Muscle layer of duodenum (tissue), 2 donors: Measurements from ENCODE around the gene CD34.
A peak's percentile ranks its signal among the peaks of the same experiment; 100 is the strongest.
"Not testable (repeated sequence)": the region's sequence is repeated elsewhere in the genome, so short reads cannot be mapped to it uniquely, and the experiment has no call there.

Experiments
- H3K27ac ChIP-seq: one replicate; pipeline ENCODE4 v1.7.0; 2013; ENCODE audit warnings: mild to moderate bottlenecking, low read length
- H3K27me3 ChIP-seq: one replicate; pipeline ENCODE4 v1.7.0; 2013; ENCODE audit warnings: low read depth, mild to moderate bottlenecking, control low read depth, low read length
- H3K36me3 ChIP-seq, 2 donors: one replicate each; pipeline ENCODE4 v1.7.0; 2013; ENCODE audit warnings: low read length in 2 of 2, control low read depth in 1 of 2, mild to moderate bottlenecking in 1 of 2; ENCODE audit not compliant: insufficient read depth in 2 of 2, control insufficient read depth in 1 of 2
- H3K4me1 ChIP-seq, 2 donors: one replicate each; pipeline ENCODE4 v1.7.0; 2013; ENCODE audit warnings: low read length in 2 of 2, mild to moderate bottlenecking in 2 of 2, control low read depth in 1 of 2, moderate library complexity in 1 of 2; ENCODE audit not compliant: insufficient read depth in 2 of 2, control insufficient read depth in 1 of 2
- H3K4me3 ChIP-seq, 2 donors: one replicate each; pipeline ENCODE4 v1.7.0; 2013; ENCODE audit warnings: low read length in 2 of 2, low read depth in 1 of 2, mild to moderate bottlenecking in 1 of 2
- H3K9me3 ChIP-seq, 2 donors: one replicate each; pipeline ENCODE4 v1.7.0; 2013; ENCODE audit warnings: low read length in 2 of 2, control low read depth in 1 of 2, mild to moderate bottlenecking in 1 of 2; ENCODE audit not compliant: control insufficient read depth in 1 of 2
- donor health status: healthy.

Gene CD34

DNA sequence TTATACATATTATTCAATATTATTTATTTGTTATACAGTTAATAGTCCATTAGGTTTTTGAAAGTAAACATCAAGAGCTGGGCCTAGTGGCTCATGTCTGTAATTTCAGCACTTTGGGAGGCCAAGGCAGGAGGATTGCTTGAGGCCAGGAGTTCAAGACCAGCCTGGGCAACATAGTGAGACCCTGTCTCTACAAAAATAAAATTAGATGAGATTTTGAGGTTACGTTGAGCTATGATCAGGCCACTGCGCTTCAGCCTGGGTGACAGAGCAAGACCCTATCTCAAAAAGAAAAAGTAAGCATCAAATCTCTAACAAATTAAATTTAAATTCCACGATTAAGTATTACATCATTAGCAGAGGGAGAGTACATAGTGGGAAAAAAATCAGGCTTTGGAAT, 15.0 kb upstream of the CD34 start:
- not testable (repeated sequence) for H3K9me3 ChIP-seq, H3K27ac ChIP-seq

GRCh38 chr1:207925210-207925609, 14.3 kb upstream of the CD34 start:
- Histone ChIP-seq H3K4me3 (peak overlapping the region in 1 of 2 donors; percentile 21), H3K4me1 (peaks cover 0 to 39% of the 10 kb centered on the region in 2 donors), H3K9me3 (no peaks in the 10 kb centered on the region), H3K36me3 (no peaks in the 10 kb centered on the region), H3K27ac (no peak overlapping the region), H3K27me3 (no peaks in the 10 kb centered on the region)

More for the DNA sequence above, 15.0 kb upstream of the CD34 start:
- H3K36me3 ChIP-seq, H3K4me3 ChIP-seq, H3K27me3 ChIP-seq: not testable (repeated sequence)
- peaks cover 0 to 38% of the 10 kb centered on the region in 2 donors for H3K4me1 ChIP-seq

DNA sequence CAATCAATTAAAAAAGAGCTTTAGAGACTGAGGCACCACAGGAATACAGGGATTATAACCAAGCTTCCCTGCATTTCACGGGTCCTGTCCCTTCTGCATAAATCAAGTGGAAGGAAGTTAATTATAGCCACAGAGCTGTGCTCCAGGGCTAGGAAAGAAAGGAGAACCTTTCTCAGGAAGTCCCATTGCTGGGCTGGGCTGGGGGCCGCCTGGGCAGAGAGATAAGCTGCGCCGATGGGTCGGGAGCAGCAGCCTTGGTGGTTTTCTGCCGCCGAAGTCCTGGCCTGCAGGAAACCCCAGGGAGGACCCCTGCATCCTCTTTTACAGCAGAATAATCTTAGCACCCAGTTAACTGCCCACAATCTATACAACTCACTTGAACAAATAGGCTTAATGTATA, 12.6 kb upstream of the CD34 start:
- no peaks in the 10 kb centered on the region for H3K36me3 ChIP-seq
- peaks cover 0 to 50% of the 10 kb centered on the region in 2 donors for H3K4me1 ChIP-seq
- no peak overlapping the region for H3K27ac ChIP-seq
- H3K9me3 ChIP-seq = no peaks in the 10 kb centered on the region
- no peaks in the 10 kb centered on the region for H3K27me3 ChIP-seq
- H3K4me3 ChIP-seq = no peak overlapping the region

GRCh38 chr1:207923121-207923520, 12.2 kb upstream of the CD34 start:
- H3K27ac ChIP-seq = no peak overlapping the region
- H3K4me3 ChIP-seq = no peak overlapping the region
- no peaks in the 10 kb centered on the region for H3K27me3 ChIP-seq
- no peaks in the 10 kb centered on the region for H3K9me3 ChIP-seq
- peaks cover 0 to 52% of the 10 kb centered on the region in 2 donors for H3K4me1 ChIP-seq
- H3K36me3 ChIP-seq = no peaks in the 10 kb centered on the region

DNA sequence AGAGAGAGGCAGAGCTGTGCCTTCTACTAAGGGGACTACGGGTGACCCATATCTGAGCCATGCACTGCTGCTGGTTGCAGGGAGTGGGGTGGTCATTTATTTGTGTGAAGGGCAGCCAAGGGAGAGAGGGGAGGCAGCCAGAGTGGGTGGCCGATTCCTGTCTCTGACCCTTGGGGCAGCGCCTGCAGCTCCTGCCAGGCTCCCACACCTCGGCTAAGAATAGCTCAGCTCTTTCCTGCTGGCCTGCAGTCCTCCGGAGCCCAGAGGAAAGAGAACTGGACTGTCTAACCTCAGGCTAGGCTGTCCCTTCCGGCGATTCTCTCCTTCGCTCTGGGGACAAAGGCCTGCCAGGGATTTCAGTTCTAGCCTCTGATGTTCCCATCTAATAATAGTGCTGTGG, 11.6 kb upstream of the CD34 start:
- Histone ChIP-seq H3K27me3 (no peaks in the 10 kb centered on the region), H3K4me3 (no peak overlapping the region), H3K4me1 (peaks cover 0 to 52% of the 10 kb centered on the region in 2 donors), H3K27ac (no peak overlapping the region), H3K9me3 (no peaks in the 10 kb centered on the region), H3K36me3 (no peaks in the 10 kb centered on the region)

GRCh38 chr1:207921321-207921720, 10.4 kb upstream of the CD34 start:
- H3K36me3 ChIP-seq = no peaks in the 10 kb centered on the region
- H3K27ac ChIP-seq = no peak overlapping the region
- no peaks in the 10 kb centered on the region for H3K27me3 ChIP-seq
- no peak overlapping the region for H3K4me3 ChIP-seq
- H3K9me3 ChIP-seq = no peaks in the 10 kb centered on the region
- H3K4me1 ChIP-seq = peaks cover 0 to 52% of the 10 kb centered on the region in 2 donors

DNA sequence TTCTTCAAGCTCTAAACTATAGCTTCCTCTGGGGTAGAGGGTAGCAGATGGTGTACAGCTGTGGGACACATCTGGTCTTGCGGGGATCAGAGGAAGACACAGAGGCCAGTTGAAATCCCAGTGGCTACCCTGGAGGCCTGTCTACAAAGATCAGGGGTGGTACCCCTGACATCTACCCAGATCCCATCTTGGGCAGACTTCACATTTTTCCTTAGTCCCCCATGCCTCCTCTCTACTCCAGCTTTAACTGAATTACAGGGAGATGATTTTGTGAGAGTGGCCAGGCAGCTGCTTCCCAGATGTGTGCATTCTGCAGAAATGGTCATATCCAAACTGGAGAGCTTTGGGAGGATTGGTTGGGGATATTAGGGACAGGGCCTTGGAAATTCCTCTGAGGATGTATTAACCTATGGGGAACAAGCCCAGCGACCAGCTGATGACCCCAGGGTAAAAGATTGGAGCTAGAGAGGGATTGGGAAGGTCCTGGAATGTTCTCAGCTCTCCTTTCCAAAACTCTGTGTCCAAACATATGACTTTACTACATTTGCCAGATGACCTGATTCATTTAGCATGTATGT, 9.6 kb upstream of the CD34 start:
- H3K4me1 ChIP-seq = peaks cover 0 to 52% of the 10 kb centered on the region in 2 donors

GRCh38 chr1:207919523-207920170, 8.7 kb upstream of the CD34 start:
- no peaks in the 10 kb centered on the region for H3K36me3 ChIP-seq
- H3K27me3 ChIP-seq = no peaks in the 10 kb centered on the region
- H3K9me3 ChIP-seq = no peaks in the 10 kb centered on the region
- H3K4me3 ChIP-seq = no peak overlapping the region
- H3K4me1 ChIP-seq = peaks cover 0 to 45% of the 10 kb centered on the region in 2 donors
- H3K27ac ChIP-seq = no peak overlapping the region

More for the DNA sequence above, 9.6 kb upstream of the CD34 start:
- Histone ChIP-seq H3K4me3 (no peak overlapping the region), H3K36me3 (no peaks in the 10 kb centered on the region), H3K9me3 (no peaks in the 10 kb centered on the region), H3K27ac (no peak overlapping the region), H3K27me3 (no peaks in the 10 kb centered on the region)

- Histone ChIP-seq H3K9me3 (no peaks in the 10 kb centered on the region), H3K27ac (no peak overlapping the region), H3K36me3 (no peaks in the 10 kb centered on the region), H3K4me1 (peaks cover 0 to 37% of the 10 kb centered on the region in 2 donors), H3K27me3 (no peaks in the 10 kb centered on the region), H3K4me3 (no peak overlapping the region)
Observed at GRCh38 chr1:207918581-207918980, 7.7 kb upstream of the CD34 start.

GRCh38 chr1:207918011-207918410, 7.1 kb upstream of the CD34 start:
- Histone ChIP-seq H3K27me3 (no peaks in the 10 kb centered on the region), H3K27ac (peak overlapping the region; percentile 45), H3K4me3 (no peak overlapping the region), H3K4me1 (peaks cover 0 to 32% of the 10 kb centered on the region in 2 donors), H3K36me3 (no peaks in the 10 kb centered on the region), H3K9me3 (no peaks in the 10 kb centered on the region)

GRCh38 chr1:207917080-207917479, 6.2 kb upstream of the CD34 start:
- Histone ChIP-seq H3K36me3 (no peaks in the 10 kb centered on the region), H3K27me3 (no peaks in the 10 kb centered on the region), H3K4me3 (no peak overlapping the region), H3K9me3 (no peaks in the 10 kb centered on the region), H3K27ac (no peak overlapping the region), H3K4me1 (peaks cover 0 to 22% of the 10 kb centered on the region in 2 donors)

GRCh38 chr1:207913951-207914350, 3.0 kb upstream of the CD34 start:
- H3K4me1 ChIP-seq = peaks cover 0 to 14% of the 10 kb centered on the region in 2 donors
- H3K27me3 ChIP-seq = peaks cover 11% of the 10 kb centered on the region
- H3K9me3 ChIP-seq = no peaks in the 10 kb centered on the region
- no peaks in the 10 kb centered on the region for H3K36me3 ChIP-seq
- H3K4me3 ChIP-seq = no peak overlapping the region
- no peak overlapping the region for H3K27ac ChIP-seq
